WI38 (cell line): ENCODE data around the gene HSPA14.
"Not testable (repeated sequence)": the region's sequence is repeated elsewhere in the genome, so short reads cannot be mapped to it uniquely, and the experiment has no call there.

Experiments
- H3K4me3 ChIP-seq: 2 replicates; pipeline ENCODE4 v1.5.1; 2011; ENCODE audit warnings: low read depth, mild to moderate bottlenecking, control low read depth, low read length
- TF ChIP-seq, protein P1 (sequence below): IDR thresholded peaks from 2 replicates; pipeline ENCODE4 v1.5.1; 2012; ENCODE audit warnings: low read depth, mild to moderate bottlenecking, control low read depth, low read length

HSPA14 gene

DNA sequence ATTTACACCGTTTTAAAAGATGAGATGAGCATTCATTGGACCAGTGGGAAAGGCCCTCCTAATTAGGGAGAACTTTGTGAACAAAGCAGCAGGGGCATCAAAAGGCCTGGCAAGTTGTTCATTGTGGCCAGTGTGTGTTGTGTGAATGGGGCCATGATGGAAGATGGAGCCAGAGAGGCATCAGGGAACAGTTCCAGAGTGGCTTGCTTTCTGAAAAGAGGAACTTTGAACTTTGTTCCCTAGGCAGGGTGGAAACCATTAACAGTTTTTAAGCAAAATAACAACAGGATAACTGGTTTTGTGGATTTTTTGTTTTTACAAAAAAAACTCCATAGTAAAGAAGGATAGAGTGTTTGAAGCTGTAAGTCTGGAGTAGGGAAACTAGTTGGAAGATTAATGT lies 53.0 kb downstream of the HSPA14 start:
- TF ChIP-seq, protein P1, sequence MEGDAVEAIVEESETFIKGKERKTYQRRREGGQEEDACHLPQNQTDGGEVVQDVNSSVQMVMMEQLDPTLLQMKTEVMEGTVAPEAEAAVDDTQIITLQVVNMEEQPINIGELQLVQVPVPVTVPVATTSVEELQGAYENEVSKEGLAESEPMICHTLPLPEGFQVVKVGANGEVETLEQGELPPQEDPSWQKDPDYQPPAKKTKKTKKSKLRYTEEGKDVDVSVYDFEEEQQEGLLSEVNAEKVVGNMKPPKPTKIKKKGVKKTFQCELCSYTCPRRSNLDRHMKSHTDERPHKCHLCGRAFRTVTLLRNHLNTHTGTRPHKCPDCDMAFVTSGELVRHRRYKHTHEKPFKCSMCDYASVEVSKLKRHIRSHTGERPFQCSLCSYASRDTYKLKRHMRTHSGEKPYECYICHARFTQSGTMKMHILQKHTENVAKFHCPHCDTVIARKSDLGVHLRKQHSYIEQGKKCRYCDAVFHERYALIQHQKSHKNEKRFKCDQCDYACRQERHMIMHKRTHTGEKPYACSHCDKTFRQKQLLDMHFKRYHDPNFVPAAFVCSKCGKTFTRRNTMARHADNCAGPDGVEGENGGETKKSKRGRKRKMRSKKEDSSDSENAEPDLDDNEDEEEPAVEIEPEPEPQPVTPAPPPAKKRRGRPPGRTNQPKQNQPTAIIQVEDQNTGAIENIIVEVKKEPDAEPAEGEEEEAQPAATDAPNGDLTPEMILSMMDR = no peak

DNA sequence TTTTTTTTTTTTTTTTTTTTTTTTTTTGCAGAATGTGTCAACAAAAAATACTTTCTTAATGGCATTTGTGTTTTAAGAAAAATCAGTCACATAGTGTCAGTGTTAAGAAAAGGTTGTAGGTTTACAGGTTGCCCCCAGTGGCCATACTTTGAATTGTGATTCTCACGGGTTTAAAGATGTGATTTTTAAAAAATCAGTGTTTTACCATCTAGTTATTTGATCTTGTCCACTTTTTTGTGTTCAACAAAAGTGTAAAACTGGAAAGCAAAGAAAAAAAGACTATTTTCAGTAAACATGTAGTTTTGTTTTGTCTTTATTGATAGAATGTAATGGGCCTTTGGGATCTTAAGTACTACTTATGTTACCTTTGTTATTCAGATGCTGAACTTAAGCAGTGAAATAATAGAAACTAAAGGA lies 66.2 kb downstream of the HSPA14 start:
- TF ChIP-seq, protein P1 = peak; percentile 31; the same call in 1 of the 2 replicates
- H3K4me3 ChIP-seq = no peak overlapping the region

More for the DNA sequence above, 53.0 kb downstream of the HSPA14 start:
- no peak overlapping the region for H3K4me3 ChIP-seq

DNA sequence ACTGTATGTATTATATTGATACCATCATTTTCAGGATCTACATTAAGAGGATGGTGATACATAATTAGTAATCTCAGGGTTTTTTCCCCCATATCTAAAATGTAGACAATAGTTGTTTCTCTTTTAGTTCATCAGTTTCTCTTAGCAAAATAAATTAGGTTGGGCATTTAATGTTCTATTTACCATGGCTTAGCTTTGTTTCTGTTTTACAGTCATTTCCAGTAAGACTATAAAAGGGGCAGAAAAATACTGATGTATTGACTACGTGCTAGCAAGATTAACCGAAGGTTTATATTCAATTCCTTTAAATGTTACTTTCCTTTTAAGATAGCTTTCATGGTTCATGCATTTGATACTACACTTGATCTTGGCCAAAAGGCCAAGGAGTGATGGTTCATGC lies 66.8 kb downstream of the HSPA14 start:
- TF ChIP-seq, protein P1 = no peak

DNA sequence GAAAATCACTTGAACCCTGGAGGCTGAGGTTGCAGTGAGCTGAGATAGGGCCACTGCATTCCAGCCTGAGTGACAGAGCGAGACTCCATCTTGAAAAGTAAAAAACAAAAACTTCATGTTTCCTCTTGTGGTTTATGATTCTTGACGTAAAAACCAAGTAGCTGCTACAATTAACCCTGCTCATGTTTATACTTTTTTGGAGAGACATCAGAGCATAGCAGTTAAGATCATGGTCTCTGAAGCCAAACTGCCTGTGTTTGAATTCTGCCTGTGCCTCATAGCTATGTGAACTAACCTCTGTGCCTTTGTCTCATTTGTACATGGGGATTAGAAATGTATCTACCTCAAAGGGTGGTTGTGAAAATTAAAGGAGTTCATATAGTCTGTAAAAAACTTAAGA lies 67.8 kb downstream of the HSPA14 start:
- TF ChIP-seq, protein P1 = no peak
- no peak overlapping the region for H3K4me3 ChIP-seq

More for the DNA sequence above, 66.8 kb downstream of the HSPA14 start:
- no peak overlapping the region for H3K4me3 ChIP-seq

DNA sequence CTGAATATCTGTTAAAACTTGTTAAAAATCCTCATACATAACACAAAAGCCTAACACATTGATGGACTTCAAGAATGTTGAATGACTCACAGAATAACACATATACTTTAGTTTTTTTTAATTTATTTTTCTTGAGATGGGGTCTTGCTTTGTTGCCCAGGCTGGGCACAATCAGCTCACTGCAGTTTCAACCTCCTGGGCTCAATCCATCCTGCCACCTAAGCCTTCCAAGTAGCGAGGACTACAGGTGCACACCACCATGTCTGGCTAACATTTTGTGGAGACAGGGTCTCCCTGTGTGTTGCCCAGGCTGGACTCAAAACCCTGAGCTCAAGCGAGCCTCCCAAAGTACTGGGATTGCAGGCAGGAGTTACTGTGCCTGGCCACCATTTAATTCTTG lies 68.7 kb downstream of the HSPA14 start:
- TF ChIP-seq, protein P1 = no peak
- H3K4me3 ChIP-seq = no peak overlapping the region

DNA sequence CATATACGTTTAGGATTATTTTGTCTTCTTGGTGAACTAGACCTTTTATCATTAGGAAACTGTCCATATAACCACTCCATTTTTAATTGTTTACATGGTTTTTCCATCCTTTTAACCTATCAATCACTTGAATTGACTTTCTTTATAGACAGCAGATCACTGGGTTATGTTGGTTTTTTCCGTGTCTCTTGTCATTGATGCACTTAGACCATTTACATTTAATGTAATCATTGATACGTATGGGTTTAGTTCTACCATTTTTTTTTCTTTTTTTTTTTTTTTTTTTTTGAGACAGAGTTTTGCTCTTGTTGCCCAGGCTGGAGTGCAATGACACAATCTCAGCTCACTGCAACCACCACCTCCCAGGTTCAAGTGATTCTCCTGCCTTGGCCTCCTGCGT lies 69.5 kb downstream of the HSPA14 start:
- H3K4me3 ChIP-seq = not testable (repeated sequence)

DNA sequence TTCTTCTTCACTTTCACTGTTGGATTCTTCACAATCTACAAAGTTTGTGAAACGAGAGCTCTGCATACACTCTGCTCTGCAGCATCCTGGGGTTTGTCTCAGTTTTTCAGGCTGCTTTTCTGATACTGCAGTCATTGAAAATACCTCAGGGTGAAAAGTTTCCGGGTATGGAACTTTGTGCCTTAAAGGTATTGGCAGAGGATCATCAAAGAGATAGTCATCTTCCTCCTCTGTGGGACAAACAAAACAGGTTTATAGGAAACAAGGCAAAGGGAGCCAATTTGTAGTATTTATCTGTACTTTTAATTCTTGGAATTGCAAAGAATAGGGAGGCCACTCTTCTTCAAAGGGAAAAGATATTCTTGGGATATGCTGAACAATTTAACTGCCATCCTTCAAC lies 71.0 kb downstream of the HSPA14 start:
- H3K4me3 ChIP-seq = no peak overlapping the region

DNA sequence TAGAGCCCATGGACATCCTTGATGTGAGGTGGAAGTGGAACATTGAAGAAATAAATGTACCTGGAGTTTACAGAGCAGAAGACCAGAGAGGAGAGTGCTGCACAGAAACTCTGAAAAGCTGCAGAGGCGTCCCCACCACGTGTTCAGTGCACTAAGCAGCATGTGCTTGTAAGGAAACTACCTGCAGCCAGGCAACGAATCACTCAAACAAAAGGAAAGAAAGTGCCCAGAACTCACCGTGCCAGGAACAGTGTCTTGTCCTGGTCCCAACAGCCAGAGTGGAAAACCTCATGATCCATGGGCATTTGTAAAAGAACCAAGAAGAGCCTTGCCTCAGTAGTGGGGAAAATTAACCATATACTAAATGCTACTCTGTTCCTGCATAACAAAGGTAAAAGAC lies 72.8 kb downstream of the HSPA14 start:
- TF ChIP-seq, protein P1 = no peak

More for the DNA sequence above, 71.0 kb downstream of the HSPA14 start:
- TF ChIP-seq, protein P1 = no peak

More for the DNA sequence above, 72.8 kb downstream of the HSPA14 start:
- no peak overlapping the region for H3K4me3 ChIP-seq
